HG02870 (cell line): ENCODE data around the gene TDP1.

Source experiments
- ATAC-seq: cut with Tn5 transposase; IDR thresholded peaks from one replicate; pipeline ENCODE4 v1.9.1; 2021; ENCODE audit warnings: mild to moderate bottlenecking, moderate library complexity; ENCODE audit not compliant: unreplicated experiment

Gene TDP1

DNA sequence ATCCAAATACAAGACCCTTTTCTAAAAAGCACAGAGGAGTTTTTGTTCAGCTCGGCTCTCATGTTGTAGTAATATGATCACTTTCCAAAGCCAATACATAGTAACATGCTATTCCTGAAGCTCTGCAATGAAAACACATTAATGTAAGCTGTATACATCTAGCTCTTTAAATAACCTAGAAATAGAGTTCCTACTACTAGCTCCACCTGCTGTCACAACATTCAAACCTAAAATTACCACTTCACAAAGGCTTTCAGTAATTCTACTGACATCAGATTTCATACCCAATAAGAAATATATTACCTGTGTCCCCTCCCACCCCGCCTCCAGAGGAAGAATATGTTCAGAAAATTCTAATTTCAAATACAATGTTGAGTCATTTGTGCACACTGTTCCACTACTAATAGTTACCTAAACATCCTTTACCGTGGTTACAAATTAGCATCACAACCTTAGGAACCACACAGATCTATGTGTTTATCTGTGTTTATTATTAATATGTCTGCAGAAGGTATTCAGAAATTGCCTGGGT lies 19.0 kb upstream of the TDP1 start:
- ATAC-seq, result no peak

DNA sequence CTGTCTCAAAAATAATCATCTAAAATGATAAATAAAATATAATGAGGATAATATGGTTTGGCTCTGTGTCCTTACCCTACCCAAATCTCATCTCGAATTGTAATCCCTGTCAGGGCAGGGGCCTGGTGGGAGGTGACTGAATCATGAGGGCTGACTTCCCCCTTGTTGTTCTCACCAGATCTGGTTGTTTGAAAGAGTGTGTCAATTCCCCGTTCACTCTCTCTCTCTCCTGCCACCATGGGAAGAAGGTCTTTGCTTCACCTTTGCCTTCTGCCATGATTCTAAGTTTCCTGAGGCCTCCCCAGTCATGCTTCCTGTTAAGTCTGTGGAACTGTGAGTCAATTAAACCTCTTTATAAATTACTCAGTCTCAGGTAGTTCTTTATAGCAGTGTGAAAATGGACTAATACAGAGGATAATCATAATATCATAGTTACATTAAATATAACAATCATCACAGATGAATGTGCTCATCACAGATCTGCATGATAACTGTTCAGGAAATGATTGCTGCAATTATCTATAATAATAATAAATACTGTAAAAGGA lies 13.8 kb upstream of the TDP1 start:
- ATAC-seq, result no peak

DNA sequence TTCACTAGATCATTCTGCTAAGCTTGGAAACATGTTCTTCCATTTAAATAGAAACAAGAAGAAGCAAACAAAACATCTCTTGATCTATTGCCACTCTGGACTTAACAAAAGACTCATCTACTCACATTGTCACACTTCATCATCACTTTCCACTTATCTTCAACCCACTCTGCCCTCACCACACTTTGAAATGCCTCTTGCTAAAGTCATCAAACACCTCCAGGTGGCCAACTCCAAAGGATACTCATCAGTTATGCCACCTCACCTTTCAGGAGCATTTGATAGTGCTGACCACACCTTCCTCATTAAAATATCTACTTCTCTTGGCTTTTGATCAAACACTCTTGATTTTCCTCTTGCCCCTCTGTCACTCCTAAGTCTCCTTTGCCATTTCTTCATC lies 8.4 kb upstream of the TDP1 start:
- ATAC-seq, result no peak

DNA sequence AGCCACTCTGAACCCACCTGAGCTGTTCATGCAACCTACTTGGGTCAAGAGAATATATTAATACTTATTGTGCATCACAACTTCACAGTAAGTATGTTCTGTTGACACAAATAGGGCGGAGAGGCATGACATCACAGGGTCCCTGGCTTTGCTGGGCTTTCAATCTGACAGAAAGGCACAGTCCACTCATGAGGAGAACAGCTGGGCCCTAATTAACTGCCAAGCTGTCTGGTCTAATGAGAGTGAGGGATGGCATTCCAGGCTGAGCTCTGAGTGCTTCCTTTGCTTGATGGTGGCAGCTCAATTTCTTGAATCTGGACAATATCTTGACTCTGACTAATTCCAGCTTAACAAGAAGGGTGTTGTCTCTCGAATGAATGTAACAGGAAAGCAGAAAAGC lies 3.2 kb upstream of the TDP1 start:
- ATAC-seq, result no peak

DNA sequence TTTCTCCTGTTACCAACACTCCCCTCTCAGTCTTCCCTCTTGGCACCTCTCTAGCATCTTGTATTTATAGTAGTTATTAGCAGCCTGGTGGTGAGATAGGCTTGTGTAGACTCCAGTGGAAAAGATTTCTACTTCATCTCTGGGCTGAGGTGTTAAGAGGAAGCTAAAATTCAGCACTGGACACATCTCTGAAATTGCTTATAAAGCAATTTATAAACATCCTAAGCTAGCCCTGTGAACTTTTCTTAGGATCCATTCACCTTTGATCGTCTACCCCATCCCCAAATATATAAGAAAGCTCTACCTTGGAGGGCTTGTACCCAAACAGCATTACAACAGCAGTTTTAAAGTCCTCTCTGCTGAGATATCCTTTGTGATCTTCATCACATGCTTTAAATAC lies 2.1 kb upstream of the TDP1 start:
- ATAC-seq, result no peak

DNA sequence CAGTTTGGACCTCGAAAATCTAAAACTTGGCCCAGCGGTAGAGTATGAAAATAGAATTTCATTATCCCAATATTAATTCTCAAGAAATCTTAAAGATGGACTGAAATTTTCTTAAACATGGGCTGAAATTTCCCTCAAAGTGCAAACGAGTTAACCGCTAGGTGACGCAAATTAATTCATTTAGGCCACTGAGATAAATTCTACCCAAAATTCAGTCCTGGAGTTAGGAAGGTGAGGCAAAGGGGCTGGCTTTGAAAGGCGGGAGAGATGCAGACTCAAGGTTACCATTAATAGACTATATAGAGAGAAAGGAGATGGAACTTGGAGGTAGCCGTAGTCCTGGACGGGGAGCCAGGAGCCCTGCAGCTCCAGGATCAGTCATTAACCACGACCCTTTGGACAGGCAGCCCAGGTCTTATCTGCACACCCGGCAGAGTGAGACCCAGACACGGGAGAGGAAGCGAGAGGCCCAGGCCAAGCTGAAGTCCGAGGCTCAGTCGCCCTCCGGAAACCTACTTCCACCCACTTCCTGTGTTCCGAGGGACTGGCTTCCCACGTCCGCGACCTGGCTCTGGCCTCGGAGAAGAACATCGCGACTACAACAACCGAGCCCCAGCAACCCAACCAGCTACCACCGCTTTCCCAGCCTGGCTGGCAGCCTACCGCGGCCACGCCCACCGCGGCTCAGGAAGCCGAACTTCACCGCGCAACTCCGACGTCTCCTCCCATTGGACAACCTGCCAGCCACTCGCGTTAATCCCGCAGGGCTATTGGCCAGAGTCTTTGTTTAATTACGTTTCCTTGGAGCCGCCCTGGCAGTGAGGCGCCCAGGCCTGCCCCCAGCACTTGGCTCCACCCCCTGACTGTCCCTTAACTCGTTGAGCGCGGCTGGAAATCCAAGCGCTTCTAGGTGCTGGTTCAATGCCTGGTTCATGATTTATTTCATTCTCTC lies 1.4 kb upstream of the TDP1 start, which contains the start of gene EFCAB11:
Gene EFCAB11 (minus strand): TSS at position 661 of the 952 bp plus-strand sequence. CDS start 70 bp downstream, at position 591.
- peak; percentile 86 for ATAC-seq

DNA sequence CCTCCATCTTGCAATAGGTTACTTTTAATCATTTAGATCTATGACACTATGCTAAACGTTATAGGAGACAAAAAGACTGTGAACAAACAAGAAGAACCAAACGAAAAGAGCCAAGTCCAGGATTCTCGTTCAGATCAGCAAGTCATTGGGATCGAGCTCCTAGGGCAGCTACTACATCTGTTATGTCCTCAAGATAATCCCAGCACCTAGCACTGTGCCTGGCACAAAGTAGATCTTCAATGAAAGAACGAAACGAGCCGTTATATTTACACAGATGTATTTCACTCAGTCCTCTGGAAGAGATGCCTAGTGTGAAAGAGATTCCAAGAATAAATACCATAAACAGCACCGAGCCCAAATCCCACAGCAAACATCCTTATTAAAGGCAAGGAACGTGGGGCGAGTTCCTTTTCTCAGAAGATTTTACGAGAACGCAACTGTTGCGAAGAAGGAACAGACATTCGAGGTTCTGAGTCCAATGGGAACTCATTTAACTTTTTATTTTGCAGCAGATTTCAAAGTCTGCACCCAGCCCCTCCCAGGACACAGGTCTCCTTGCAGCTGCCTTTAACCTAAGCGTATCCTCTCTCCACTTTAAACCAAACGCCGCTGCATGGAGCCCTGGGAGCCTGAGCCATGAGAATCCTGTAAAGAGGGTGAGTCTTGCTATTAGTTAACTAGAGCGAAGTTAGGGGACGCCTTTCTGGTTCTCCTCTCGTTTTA lies 544 bp upstream of the TDP1 start:
- ATAC-seq, result peak; percentile 12

DNA sequence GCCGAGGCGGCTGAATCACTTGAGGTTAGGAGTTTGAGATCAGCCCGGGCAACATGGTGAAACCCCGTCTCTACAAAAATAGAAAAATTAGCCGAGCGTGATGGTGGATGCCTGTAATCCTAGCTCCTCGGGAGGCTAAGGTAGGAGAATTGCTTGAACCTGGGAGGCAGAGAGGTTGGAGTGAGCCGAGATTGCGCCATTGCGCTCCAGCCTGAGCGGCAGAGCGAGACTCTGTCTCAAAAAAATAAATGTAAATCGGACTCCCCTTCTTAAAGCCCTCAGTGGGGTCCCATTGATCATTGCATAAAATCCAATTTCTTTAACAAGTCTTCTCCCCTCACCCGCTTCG lies 908 bp downstream of the TDP1 start:
- no peak for ATAC-seq

DNA sequence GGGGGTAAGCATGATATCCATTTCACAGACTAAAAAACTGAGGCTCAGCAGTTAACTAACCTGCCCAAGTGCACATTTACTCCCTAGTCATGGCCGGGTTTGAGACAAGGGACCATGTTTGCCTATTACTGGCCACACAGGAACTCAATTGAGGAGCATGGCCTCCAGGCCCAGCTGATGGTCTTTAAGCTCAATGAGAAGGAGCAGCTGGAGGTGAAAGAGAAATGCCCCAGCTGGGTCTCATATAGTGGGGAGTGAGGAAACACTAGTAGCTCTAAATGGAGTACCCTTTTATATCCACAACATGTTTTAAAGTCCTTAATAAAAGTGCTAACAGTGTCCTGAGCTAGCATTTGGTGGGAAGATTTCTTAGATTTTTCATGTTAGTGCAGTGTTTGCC lies 1.6 kb downstream of the TDP1 start:
- ATAC-seq, result no peak

DNA sequence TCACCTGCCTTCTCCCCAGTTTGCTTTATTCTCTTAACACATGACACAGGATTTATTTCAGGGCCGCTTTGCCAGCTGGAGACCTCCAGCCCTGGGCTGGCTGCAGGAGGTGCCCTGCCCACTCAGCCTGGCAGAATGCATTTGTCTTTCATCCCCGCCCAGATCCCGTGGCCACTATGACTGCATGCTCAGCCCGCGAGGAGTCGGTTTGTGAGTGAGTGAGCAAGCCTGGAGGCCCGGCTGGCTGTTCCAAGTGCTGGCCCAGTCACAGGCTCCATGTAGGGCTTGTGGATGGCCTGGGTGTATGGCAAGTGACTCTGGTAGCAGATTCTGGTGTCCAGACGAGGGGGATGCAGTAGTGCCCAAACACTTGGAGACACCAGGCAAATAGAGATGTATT lies 2.1 kb downstream of the TDP1 start:
- ATAC-seq, result no peak

DNA sequence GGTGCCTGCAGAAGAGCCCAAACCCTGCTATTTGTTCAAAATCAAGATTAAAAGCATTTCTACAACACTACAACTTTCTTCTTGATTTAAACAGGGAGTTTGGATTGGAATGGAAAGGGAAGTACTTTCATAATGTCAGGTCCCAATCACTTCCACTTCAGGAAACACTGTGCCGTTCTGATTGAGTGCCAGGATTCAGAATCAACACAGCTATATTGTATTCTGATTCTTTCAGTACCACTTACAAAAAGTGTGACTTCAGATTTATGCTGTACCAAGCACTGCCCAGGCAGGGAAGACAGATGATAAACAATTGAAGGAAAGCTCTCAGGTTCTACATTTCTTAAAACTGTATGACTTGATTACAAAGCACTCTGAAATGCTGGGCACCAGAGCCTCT lies 3.2 kb downstream of the TDP1 start:
- ATAC-seq, result no peak

DNA sequence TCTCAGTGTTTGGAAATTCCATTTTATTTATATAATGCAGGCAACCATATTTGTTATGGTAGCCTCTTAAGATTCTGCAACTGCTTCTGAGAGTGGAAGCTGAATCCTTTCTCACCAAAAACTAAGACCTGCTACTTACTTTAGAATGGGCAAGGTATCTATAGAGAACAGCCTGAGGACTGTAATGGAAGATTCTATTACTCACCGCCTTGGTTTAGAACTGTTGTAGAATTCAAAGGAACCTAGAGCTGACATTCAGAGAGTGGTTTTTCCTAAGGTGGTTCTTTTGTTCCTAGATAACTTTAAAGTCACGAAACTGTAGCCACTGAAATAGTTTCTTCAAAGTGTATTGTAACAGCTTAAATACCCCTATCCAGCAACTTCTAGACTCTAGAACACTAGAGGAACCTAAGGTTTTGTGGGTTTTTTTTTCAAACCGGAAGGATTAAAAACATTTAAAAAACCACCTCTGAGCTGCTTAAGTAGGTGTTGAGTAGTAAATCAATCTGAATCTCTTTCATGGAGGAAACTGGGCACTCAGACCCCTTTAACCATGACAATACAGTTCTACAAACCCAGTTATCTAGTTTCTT lies 4.2 kb downstream of the TDP1 start:
- no peak for ATAC-seq

DNA sequence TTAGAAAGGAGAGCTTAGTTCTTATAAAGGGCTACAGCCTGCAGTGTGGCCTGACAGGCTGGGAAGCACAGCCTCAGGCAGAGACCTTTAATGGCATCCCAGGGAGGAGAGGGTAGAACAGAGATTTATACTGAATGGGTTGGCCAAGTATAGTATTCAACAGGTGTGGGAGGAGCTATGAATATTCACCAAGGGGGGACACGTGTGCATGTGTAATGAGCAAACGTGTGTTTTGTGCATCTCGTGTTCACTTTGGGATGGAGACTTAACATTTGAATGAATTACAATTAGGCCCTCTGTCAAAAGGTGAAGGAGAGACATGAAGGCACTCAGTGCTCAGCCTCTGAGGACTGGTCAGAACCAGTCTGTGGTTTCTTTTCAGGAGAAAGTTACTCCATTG lies 5.2 kb downstream of the TDP1 start:
- ATAC-seq, result no peak

DNA sequence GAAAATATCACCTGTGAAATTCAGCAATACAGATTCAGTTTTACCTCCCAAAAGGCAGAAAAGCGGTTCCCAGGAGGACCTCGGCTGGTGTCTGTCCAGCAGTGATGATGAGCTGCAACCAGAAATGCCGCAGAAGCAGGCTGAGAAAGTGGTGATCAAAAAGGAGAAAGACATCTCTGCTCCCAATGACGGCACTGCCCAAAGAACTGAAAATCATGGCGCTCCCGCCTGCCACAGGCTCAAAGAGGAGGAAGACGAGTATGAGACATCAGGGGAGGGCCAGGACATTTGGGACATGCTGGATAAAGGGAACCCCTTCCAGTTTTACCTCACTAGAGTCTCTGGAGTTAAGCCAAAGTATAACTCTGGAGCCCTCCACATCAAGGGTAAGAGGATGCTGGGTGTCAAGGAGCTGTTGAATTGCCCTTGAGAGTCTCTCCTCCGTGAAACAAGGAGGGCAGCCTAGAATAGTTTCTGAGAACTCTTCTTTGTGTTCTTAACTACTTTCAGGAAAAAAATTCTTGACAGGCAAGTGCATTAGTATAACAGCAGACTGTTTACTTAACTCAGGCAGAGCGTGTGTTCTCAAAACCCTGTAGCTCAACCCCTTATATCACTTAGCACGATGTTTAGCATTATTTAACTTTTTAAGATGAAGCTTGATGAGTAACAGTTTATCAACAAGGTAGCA lies 7.7 kb downstream of the TDP1 start:
- no peak for ATAC-seq

DNA sequence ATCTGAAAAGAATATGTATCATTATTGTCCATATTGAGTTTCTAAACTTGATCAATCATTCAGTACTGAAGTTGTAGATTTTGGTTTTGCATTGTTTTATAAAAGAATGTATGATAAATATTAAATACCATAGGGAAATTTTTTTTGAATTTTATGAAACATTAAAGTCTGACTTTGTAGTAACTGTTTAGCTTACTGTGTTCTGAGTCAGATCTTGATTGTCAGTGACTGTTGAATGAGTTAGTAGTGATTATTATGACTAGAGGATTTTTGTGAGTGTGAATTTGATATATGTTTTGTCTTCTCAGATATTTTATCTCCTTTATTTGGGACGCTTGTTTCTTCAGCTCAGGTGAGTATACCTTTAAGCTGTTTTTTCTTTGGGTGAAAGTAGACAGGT lies 10.1 kb downstream of the TDP1 start:
- ATAC-seq, result no peak

DNA sequence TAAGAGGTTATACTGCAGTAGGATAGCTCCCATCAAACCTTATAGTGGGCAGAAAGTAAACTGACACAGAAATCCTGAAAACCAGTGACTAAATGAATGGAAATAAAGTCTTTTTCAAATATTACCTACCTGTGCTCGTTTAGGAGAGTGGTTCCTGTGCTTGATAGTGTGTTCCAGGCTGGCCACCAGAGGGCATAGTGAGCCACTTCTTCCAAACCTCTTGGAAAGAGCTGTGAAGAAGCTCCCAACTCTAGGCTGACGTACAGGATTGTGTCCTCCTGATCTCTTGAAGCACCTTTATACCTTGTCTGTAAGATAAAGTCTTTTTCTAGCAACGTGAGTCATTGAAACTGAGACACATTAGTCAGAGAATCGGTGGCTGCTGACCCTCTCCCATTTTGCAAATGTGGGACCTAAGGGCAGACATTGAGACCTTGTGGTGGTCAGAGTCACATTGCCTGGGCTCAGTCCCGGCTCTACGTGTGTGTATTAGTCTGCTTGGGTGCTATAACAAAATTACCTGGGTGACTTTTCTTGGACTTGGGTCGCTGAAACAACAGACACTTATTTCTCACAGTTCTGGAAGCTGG lies 17.6 kb downstream of the TDP1 start:
- ATAC-seq, result peak; percentile 62

DNA sequence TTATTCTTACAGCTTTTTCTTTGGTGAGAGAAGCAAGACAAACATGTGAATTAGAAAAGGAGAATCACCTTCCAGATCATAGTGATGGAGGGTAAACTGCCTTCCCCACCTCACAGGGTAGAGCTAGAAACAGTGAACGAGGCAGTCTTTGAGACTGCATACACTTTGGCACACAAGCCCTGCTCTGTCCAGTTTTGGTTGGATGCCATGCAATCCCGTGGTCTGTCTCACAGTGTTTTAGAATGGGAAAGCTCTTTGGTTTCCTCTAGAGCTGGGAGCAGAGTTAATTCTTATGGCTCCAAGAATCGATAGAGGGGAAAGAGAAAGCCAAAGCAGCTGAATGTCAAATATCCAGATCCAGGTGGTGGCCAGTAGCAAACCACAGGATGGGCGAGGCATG lies 21.9 kb downstream of the TDP1 start:
- ATAC-seq, result no peak

DNA sequence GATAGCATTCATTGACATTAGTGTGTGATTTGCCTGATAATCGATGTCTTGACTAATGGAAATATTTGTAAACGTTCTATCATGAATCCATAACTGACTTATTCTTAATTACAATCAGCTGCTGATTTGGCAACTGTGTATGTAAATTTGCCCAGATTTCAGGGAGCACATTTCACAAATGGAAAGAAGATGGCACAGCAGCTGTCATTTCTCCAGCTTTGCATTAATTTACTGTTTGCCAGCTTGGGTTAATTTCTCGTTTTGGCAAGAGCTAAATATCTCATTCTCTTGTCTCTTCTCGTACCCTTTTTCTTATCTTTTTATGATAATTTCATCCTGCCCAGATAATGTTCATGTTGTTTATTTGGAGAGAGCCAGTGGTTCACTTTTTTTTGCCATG lies 22.9 kb downstream of the TDP1 start:
- ATAC-seq, result no peak

DNA sequence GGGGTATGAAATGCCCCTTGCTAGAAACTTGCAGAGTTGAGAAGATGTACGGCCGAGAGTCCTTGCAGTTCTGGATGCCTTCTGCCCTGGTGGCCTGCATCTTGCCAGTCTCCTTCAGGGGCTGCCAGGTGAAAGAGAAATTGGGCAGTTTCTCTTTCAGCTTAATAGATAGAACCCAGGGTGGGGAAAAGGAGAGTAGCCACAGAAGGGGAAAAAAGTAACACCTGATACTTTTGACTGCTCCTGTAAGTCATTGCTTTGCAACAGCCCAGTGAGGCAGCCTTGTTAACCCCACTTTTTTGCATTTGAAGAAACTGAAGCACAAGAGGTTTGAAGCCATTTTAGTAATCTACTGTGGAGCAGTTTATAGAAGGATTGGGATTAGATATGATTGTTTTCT lies 27.6 kb downstream of the TDP1 start:
- ATAC-seq, result no peak

DNA sequence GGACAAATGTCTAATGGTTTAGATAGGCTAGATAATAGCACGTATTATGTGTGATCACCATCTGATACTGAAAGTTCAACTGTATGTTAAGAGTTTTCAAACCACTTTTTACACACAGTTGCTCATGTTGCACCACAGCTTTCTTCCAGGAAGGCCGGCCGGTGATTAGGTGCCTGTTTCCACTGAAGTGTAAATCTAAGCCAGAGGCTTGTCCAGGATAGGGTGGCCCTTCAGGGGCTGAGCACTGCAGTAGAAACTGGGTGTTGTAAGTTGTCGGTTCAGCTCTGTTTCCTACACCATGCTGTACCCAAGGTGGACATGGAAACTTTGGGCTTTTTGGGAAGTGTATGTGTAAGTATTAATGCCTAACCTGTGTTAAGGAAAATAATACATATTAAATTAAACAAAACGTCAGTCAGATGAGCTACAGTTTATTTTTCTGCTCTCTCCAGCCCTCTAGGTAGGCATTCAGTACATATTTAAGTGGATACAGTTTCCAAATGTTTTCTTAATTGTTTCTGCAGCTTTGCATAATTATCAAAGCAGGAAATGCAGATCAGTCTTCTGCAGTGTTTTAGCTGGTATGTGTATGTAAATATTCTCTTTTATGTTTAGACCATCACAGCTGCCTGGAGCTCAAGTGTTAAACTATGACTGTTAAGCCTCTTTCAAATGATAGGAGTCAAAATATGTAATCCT lies 30.9 kb downstream of the TDP1 start:
- ATAC-seq, result no peak
